ENCODE data around the gene ZCCHC3.
"Not testable (repeated sequence)": the region's sequence is repeated elsewhere in the genome, so short reads cannot be mapped to it uniquely, and the experiment has no call there.

Gene ZCCHC3

GRCh38 chr20:324177-325044 lies 27.0 kb downstream of the ZCCHC3 start:
- Mint-ChIP-seq H3K9me3 (no peaks in the 10 kb centered on the region), H3K4me3 (peak overlapping the region; percentile 90), H3K27ac (peak overlapping the region; percentile 85), H3K36me3 (peaks cover 18% of the 10 kb centered on the region), H3K27me3 (no peaks in the 10 kb centered on the region), H3K4me1 (peaks cover 39% of the 10 kb centered on the region)
- ATAC-seq, result peak; percentile 82

DNA sequence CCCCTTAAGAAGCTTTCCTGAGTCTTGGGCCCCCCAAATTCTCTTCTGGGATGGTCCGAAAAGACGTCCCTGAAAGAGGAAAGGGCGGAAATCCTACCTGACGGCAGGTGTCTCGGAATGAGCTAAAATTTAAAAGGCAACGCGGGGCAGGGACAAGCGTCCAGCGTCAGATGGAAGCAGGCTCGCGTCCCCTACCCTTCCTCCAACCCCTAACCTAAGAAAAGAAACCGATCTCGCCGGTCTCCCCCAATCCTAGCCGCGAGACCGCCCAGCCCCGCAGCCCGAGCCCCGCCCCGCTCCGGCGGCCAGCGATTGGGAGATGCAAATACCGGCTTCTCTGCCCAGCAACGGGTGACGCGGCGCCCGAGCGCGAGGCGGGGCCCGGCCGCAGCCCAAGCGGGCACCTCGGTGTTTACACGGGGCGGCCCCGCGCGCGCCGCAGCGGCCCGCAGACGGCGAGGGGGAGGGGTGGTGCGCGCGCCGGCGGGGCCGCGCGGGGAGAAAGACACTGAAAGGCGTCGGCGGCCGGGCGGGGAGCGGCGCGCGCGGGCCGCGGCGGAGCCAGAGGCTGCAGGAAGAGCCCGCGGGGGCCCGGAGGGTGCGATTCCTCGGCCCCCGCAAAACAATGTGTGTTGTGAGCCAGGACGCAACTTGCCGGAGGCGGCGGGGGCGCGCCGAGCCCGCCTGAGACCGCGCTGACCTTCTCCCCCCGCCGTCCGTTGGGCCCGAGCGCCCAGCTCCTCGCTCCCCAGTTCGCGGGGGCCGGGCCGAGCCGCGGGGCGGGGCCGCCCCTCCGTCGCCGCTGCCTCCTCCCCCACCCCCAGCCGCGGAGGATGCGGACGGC lies 27.9 kb downstream of the ZCCHC3 start, which contains the start of gene SOX12:
SOX12 (plus strand) TSS at position 508 of the 844 bp plus-strand sequence. CDS start 373 bp downstream, outside the sequence.
- peak within 1 kb of the TSS; percentile 85 for H3K27ac Mint-ChIP-seq
- H3K9me3 Mint-ChIP-seq, result no peaks in the 10 kb centered on the region
- peak; percentile 86 for ATAC-seq
- peaks cover 48% of the 10 kb centered on the region for H3K4me1 Mint-ChIP-seq
- H3K36me3 Mint-ChIP-seq, result peaks cover 10% of the 10 kb centered on the region
- H3K4me3 Mint-ChIP-seq, result peak within 1 kb of the TSS; percentile 93
- no peaks in the 10 kb centered on the region for H3K27me3 Mint-ChIP-seq

- H3K27ac Mint-ChIP-seq, result peak overlapping the region; percentile 72
Measured at GRCh38 chr20:325889-326644, 28.7 kb downstream of the ZCCHC3 start.

GRCh38 chr20:326645-327185 lies 29.3 kb downstream of the ZCCHC3 start:
- H3K9me3 Mint-ChIP-seq, result no peaks in the 10 kb centered on the region

More at GRCh38 chr20:325889-326644, 28.7 kb downstream of the ZCCHC3 start:
- peak overlapping the region; percentile 93 for H3K4me3 Mint-ChIP-seq
- peaks cover 52% of the 10 kb centered on the region for H3K4me1 Mint-ChIP-seq
- peak; percentile 26 for ATAC-seq
- peaks cover 6% of the 10 kb centered on the region for H3K36me3 Mint-ChIP-seq
- no peaks in the 10 kb centered on the region for H3K27me3 Mint-ChIP-seq
- H3K9me3 Mint-ChIP-seq, result no peaks in the 10 kb centered on the region

DNA sequence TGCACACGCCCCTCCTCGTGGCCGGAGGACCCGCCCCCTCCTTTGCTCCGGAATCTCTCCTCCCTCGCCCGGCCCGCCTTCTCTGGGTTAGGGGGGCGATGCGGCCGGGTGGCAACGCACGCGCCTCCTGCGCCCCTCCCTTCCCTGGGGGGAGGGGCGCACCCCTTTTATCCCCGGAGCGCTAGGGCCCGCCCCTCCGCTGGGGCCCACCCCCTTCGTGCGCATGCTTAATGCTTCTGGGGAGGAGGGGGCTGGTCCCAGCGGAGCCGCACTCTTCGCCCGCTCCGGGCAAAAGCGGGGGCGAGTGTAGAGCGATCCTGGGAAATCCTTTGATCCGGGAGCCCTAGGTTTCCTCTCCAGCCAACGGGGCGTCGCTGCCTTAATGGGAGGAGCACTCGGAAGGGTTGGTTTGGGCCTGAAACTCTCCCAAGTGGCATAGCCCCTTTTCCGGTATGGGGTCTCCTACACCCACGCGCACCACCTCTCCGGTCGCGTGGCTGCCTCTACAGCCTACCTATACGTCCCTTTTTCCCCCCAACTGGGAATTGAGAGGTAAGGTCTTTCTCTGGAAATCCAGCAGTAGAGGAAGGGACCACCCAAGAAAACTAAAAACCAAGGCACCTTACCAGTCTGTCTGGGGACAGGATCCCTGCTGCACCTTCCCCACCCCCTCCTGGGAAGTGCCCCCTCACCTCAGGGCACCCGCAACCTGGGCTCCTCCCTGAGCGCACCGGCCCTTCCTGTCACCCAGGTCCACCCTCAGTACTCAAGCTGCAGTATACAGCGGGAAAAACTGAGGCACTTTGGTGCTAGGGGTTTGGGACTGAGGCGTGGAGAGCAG lies 30.0 kb downstream of the ZCCHC3 start:
- no peaks in the 10 kb centered on the region for H3K9me3 Mint-ChIP-seq
- peak overlapping the region; percentile 93 for H3K4me3 Mint-ChIP-seq
- no peaks in the 10 kb centered on the region for H3K36me3 Mint-ChIP-seq
- H3K27ac Mint-ChIP-seq, result peak overlapping the region; percentile 65
- no peaks in the 10 kb centered on the region for H3K27me3 Mint-ChIP-seq
- H3K4me1 Mint-ChIP-seq, result peaks cover 52% of the 10 kb centered on the region
- peak; percentile 0 for ATAC-seq

More at GRCh38 chr20:326645-327185, 29.3 kb downstream of the ZCCHC3 start:
- H3K4me1 Mint-ChIP-seq, result peaks cover 52% of the 10 kb centered on the region
- H3K27me3 Mint-ChIP-seq, result no peaks in the 10 kb centered on the region
- ATAC-seq, result no peak
- H3K36me3 Mint-ChIP-seq, result peaks cover under 1% of the 10 kb centered on the region
- H3K4me3 Mint-ChIP-seq, result peak overlapping the region; percentile 93
- H3K27ac Mint-ChIP-seq, result peak overlapping the region; percentile 65

DNA sequence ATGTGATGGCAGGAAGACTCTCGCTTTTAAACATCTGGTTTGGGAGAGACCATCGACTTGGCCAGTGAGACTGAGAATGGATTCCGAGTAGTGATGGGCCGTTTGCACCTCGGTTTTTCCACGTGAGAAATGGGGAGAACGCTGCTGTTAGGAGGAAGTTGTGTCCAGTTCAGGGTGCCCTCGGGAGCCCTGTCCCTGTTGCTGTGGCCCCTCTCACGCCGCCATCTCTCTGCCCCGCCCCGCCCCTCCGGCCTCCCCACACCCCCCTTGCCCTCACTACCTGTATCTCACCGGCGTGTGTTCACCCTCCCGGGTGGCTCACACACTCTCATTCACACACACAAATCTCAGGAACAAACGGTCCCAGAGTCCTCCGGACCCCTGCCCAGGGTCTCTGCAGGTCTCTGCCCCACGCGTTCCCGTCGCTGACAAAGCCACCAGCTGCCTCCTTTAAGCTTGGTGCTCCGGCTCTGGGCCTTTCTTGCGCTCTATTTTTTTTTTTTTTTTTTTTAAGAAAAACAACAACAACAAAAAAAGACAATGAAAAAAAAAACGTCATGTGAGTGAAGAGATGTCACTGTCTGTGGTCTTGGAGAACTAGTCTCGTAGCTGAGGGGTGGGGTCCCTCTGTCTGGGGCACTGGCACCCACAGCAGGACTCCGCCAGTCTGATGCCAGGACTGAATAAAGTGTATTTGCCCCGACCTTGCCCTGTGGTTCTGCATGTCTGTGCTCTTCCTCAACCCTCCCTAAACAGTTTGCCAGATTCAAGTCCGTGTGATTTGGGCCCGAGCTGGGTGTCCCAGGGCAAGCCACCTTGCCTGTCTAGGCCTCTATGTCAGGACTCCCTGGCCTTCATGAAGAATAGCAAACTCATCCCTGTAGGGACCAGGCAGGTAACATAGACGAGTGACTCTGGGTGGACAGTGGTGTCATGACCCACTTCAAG lies 30.9 kb downstream of the ZCCHC3 start:
- Mint-ChIP-seq H3K27ac (peak overlapping the region; percentile 65), H3K9me3 (no peaks in the 10 kb centered on the region), H3K4me3 (peak overlapping the region; percentile 93), H3K4me1 (peaks cover 52% of the 10 kb centered on the region), H3K27me3 (no peaks in the 10 kb centered on the region), H3K36me3 (no peaks in the 10 kb centered on the region)
- ATAC-seq, result no peak

- peaks cover under 1% of the 10 kb centered on the region for H3K36me3 Mint-ChIP-seq
- no peak for ATAC-seq
- H3K27ac Mint-ChIP-seq, result peak overlapping the region; percentile 7
- no peaks in the 10 kb centered on the region for H3K27me3 Mint-ChIP-seq
- H3K4me3 Mint-ChIP-seq, result no peak overlapping the region
- H3K9me3 Mint-ChIP-seq, result no peaks in the 10 kb centered on the region
- H3K4me1 Mint-ChIP-seq, result peaks cover 46% of the 10 kb centered on the region
Measured at GRCh38 chr20:328975-329695, 31.8 kb downstream of the ZCCHC3 start.

DNA sequence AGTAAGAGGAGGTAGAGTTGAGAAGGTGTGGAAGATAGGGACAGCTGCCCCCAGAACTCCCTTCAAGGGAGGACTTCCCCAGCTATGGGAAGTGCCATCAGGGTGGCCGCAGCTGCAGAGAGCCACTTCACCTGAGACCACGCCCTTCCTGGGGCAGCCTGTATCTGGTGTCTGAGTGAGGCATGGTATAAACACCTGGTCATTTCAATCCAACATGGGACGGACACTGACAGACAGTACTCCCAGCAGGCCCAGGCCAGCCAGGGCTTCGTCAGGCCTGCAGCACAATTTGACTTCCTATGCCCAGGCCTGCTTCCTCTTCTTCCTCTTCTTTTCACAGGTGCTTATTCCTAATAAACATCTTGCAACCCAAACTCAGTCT lies 32.5 kb downstream of the ZCCHC3 start:
- Mint-ChIP-seq H3K36me3 (peaks cover 5% of the 10 kb centered on the region), H3K27me3 (no peaks in the 10 kb centered on the region), H3K4me3 (no peak overlapping the region), H3K4me1 (peaks cover 39% of the 10 kb centered on the region), H3K9me3 (no peaks in the 10 kb centered on the region), H3K27ac (peak overlapping the region; percentile 7)
- no peak for ATAC-seq

GRCh38 chr20:330233-331149 lies 33.1 kb downstream of the ZCCHC3 start:
- H3K27ac Mint-ChIP-seq, result peak overlapping the region; percentile 7
- ATAC-seq, result peak; percentile 63
- no peaks in the 10 kb centered on the region for H3K9me3 Mint-ChIP-seq
- no peak overlapping the region for H3K4me3 Mint-ChIP-seq
- H3K4me1 Mint-ChIP-seq, result peaks cover 36% of the 10 kb centered on the region
- H3K27me3 Mint-ChIP-seq, result no peaks in the 10 kb centered on the region
- H3K36me3 Mint-ChIP-seq, result peaks cover 5% of the 10 kb centered on the region

- H3K36me3 Mint-ChIP-seq, result peaks cover 5% of the 10 kb centered on the region
- no peaks in the 10 kb centered on the region for H3K9me3 Mint-ChIP-seq
- ATAC-seq, result no peak
- H3K27ac Mint-ChIP-seq, result no peak overlapping the region
- no peak overlapping the region for H3K4me3 Mint-ChIP-seq
- H3K4me1 Mint-ChIP-seq, result peaks cover 25% of the 10 kb centered on the region
- no peaks in the 10 kb centered on the region for H3K27me3 Mint-ChIP-seq
Measured at GRCh38 chr20:334578-334977, 37.2 kb downstream of the ZCCHC3 start.

GRCh38 chr20:336040-336439 lies 38.7 kb downstream of the ZCCHC3 start:
- H3K27me3 Mint-ChIP-seq, ATAC-seq, H3K36me3 Mint-ChIP-seq, H3K4me3 Mint-ChIP-seq, H3K9me3 Mint-ChIP-seq, H3K27ac Mint-ChIP-seq: not testable (repeated sequence)
- H3K4me1 Mint-ChIP-seq, result peaks cover 13% of the 10 kb centered on the region

GRCh38 chr20:341682-342081 lies 44.3 kb downstream of the ZCCHC3 start:
- Mint-ChIP-seq H3K27me3 (no peaks in the 10 kb centered on the region), H3K27ac (no peak overlapping the region)
- ATAC-seq, result no peak

More at GRCh38 chr20:341682-342081, 44.3 kb downstream of the ZCCHC3 start:
- peaks cover 14% of the 10 kb centered on the region for H3K4me1 Mint-ChIP-seq
- no peaks in the 10 kb centered on the region for H3K9me3 Mint-ChIP-seq
- peaks cover 15% of the 10 kb centered on the region for H3K36me3 Mint-ChIP-seq
- no peak overlapping the region for H3K4me3 Mint-ChIP-seq

Measured in stimulated activated memory B cell treated with anti-CD40 and anti-IgM and Interleukin-4, amounts not matched to agents 10 μg/mL and 1 μg/mL and 100 μg/mL, for 72 hours (primary cell).